Cardiac fibroblast (primary cell): ENCODE data around the gene SUMO3.

Experiments
- DNase-seq, 2 donors: peaks; one replicate each; pipeline versions ENCODE4 v3.0.0 to v3.0.0-alpha.2; 2010; ENCODE audit warnings: low read depth in 2 of 2
- H3K4me3 ChIP-seq, 2 donors: replicated peaks in 1 of 2; 1 replicate in 1 of 2; 2 replicates in 1 of 2; pipeline ENCODE4 v1.5.1; 2011; ENCODE audit warnings: low read depth in 2 of 2, low read length in 2 of 2, mild to moderate bottlenecking in 2 of 2, moderate library complexity in 1 of 2
- CTCF ChIP-seq: IDR thresholded peaks from one replicate; pipeline ENCODE4 v1.5.1; 2011; ENCODE audit warnings: low read depth, mild to moderate bottlenecking, low read length, inconsistent platforms

SUMO3 gene

GRCh38 chr21:44817914-44818639 is at the start of gene SUMO3:
Gene SUMO3, minus strand, starts transcription at chr21:44818062. Its CDS starts 94 bp downstream, at chr21:44817968.
- peak within 1 kb of the TSS; percentile 71 to 72 for H3K4me3 ChIP-seq
- DNase-seq: peak; percentile 79 to 88
- TF ChIP-seq CTCF: no peak

GRCh38 chr21:44867464-44867863 is 49.6 kb upstream of the SUMO3 start:
- no peak for DNase-seq
- no peak overlapping the region for H3K4me3 ChIP-seq

GRCh38 chr21:44866780-44867179 is 48.9 kb upstream of the SUMO3 start:
- peak; percentile 64 to 75 for DNase-seq
- no peak for TF ChIP-seq CTCF
- no peak overlapping the region for H3K4me3 ChIP-seq

More at GRCh38 chr21:44867464-44867863, 49.6 kb upstream of the SUMO3 start:
- no peak for TF ChIP-seq CTCF

- TF ChIP-seq CTCF: no peak
- H3K4me3 ChIP-seq: no peak overlapping the region
- peak in 1 of 2 donors; percentile 23 for DNase-seq
Observed at GRCh38 chr21:44865561-44866280, 47.9 kb upstream of the SUMO3 start.

- no peak for TF ChIP-seq CTCF
- no peak overlapping the region for H3K4me3 ChIP-seq
- DNase-seq: no peak
Observed at GRCh38 chr21:44862869-44863685, 45.2 kb upstream of the SUMO3 start.

GRCh38 chr21:44858791-44859190 is 40.9 kb upstream of the SUMO3 start:
- no peak for DNase-seq
- H3K4me3 ChIP-seq: no peak overlapping the region
- TF ChIP-seq CTCF: no peak
